GM13977 (cell line): ENCODE measurements around the gene FIBP.
"Not testable (repeated sequence)": the region's sequence is repeated elsewhere in the genome, so short reads cannot be mapped to it uniquely, and the experiment has no call there.

Source experiments
- DNase-seq: peaks from one replicate; pipeline ENCODE4 v3.0.0; 2012; ENCODE audit warnings: low spot score
- CTCF ChIP-seq: IDR thresholded peaks from 2 replicates; pipeline ENCODE4 v1.5.1; 2012; ENCODE audit warnings: mild to moderate bottlenecking, control low read depth; ENCODE audit not compliant: insufficient read depth; ENCODE audit errors: extremely low read depth, missing control alignments
- in situ Hi-C: fragments of 300-500 bp; cut with MboI; formaldehyde crosslinking; loops from one replicate; pipeline ENCODE4 v1.12.0; 2022; ENCODE audit warnings: low sequenced_read_pairs, low pct_unique_long_range_greater_than_20kb, mixed read lengths, inconsistent platforms; ENCODE audit not compliant: unreplicated experiment

The FIBP gene

DNA sequence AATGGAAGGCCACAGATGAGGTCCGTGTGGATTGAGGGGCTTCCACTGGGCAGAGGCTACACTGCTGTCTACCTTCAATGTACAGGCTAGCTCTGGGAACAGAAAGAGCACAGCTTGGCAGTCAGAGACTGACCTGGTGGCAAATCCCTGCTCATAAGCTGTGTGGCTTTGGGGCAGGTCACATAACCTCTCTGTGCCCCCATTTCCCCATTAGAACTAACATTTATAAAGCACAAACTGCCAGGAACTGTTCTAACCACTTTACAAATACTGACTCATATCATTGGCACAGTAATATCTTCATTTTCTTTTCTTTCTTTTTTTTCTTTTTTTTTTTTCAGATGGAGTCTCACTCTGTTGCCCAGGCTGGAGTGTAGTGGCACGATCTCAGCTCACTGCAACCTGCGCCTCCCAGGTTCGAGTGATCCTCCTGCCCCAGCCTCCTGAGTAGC lies 8.8 kb upstream of the FIBP start:
- in situ Hi-C loops, result no loop called here
- TF ChIP-seq CTCF, result no peak
- DNase-seq, result no peak

DNA sequence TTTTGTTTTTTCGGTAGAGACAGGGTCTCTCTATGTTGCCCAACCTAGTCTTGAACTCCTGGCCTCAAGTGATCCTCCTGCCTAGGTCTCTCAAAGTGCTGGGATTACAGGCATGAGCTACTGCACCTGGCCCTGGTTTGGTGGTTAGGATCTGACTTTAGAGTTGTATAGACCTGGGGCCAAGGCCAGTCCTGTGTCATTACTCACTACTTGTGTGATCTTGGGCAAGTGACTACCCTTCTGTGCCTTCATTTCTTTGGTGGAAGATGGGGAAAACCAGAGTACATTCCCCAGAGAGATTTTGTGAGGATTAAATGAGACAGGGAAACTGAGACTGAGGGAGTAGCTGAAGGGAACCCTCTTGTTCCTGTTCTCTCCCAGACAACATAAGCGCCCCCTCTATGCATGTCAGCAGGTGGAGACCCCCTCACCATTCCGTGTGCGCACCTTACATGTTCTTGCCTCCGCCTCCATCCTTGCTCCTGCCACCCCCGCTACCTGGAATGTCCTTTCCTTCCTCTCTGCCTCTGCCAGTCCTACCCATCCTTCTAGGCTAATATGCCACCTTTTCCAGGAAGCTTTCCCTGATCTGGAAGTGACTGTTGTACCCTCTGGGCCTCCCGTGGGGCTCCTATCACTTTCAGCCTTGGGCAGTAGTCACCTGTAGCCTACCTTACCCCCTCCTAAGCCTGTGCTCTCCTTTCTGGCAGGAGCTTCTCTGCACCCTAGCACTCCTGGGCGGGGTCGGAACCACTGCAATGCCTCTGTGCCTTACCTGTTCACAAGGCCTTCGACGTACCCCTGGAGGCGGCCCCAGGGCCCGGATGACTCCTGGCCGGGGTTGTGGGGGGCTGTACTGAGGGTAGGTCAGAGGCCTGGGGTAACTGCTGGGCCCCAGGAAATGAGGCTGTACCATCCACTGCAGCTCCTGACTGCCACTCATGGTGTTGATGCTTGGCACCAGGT lies 8.0 kb upstream of the FIBP start:
- TF ChIP-seq CTCF, result no peak
- in situ Hi-C loops, result no loop called here
- no peak for DNase-seq

DNA sequence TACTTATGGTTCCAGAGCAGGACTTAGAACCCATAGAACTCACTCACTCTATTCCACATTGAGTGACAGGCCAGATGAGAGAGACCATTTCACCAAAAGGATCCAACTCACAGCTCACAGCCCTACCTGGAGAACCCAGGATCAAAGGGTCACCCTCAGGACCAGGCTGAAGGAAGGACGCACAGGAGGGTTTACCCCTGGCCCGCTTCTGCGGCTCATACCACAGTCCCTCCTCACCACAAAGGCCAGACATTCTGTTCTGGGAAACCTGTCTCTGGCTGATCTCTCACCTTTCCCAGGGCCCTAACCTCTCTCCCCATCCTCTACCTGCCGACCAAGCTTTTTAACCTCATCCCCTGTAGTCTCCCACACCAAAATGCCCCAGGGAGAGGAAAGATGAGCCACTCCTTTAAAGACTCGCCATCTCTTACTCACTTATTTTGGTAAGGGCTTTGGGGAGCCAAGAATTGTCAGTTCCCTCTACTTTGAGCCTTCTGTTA lies 7.3 kb upstream of the FIBP start:
- no peak for TF ChIP-seq CTCF
- no peak for DNase-seq
- in situ Hi-C loops, result no loop called here

DNA sequence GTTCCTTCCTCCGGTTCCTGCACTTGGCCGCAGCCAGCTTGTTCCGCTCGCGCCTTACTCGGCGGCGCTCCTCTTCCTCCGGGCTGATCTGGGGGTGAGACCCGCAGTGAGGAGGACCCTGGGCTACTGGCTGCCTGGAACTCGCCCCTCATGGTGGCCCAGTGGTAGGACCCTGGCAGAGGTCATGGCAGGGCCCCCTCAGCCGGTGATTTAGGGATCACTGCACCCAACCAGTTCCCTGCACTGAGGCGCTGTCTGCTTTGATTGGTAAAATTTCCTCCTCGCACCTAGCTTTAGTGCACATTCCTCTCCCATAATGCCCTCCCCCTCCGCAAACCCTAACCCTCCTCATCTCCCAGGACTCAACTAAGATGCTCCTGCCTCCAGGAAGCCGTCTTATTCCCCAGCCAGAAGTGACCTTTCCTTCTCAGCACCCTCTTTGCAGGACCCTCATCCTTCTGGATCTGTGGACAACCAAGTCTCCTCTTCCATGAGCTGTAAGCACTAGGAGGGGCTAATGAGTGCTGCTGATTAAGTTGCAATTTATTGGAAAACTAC lies 5.8 kb upstream of the FIBP start:
- DNase-seq, result no peak
- TF ChIP-seq CTCF, result no peak
- in situ Hi-C loops, result no loop called here

DNA sequence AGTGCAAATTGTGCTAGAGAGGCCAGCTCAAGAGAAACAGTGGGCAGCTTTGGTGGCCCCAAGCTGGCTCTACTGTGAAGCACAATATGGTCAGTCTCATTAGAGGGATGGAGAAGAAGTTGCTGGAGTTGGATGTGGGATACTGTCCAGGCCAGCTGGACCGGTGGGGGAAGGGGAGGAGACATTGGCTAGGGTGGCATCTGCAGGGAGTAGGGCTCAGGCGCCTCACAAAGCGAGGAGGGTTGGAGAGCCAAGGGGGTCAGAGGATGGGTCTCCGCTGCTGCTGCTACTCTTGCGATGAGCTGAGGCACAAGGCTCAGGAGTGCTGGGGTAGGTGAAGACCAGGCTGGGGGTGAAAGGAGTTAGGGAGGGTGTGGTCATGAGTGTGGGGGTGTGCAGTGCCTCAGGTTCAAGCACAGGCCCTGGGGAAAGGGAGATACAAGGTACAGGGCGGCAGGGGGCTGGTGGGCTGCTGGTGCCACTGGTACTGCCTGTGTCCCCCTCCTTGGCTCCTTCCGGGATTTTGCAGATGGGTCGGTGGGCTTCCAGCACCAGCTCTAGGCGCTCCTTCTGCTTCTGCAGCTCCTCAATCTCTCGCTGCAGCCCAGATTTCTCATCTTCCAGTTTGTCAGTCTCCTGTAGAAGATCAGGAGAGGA lies 4.5 kb upstream of the FIBP start:
- TF ChIP-seq CTCF, result no peak
- in situ Hi-C loops, result no loop called here
- DNase-seq, result no peak

DNA sequence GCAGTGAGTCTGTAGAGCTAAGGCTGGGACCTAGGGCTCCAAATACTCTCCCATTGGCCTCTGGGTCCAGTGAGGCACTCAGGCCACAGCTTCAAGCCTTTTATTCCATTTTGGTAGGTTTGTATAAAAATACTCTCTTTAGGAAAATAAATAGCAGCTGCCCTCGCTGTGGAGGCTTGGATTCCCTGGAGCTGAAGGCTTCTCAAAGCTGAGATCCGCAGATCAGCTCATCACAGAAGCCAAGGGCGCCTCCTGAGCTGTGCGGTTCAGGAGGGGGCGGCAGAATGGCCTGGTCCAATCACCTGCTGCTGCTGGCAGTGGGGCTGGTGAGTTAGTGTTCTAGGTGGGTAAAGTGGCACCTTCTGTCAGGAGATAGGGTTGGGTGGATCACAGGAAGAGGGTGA lies 3.9 kb upstream of the FIBP start:
- in situ Hi-C loops, DNase-seq: not testable (repeated sequence)
